ENCODE data around the gene SCTR.

The SCTR gene

GRCh38 chr2:119486196-119486827 is 38.0 kb downstream of the SCTR start:
- H3K4me3 ChIP-seq (ENCODE audit: low read depth, low read length): no peak overlapping the region
- DNase-seq (ENCODE audit: low read depth): no peak
- TF ChIP-seq CTCF (IDR thresholded peaks at IDR 0.05; ENCODE audit: low read depth, low read length, missing control alignments): no peak

GRCh38 chr2:119485336-119486110 is 38.8 kb downstream of the SCTR start:
- no peak for TF ChIP-seq CTCF (IDR thresholded peaks at IDR 0.05; ENCODE audit: low read depth, low read length, missing control alignments)
- no peak for DNase-seq (ENCODE audit: low read depth)
- no peak overlapping the region for H3K4me3 ChIP-seq (ENCODE audit: low read depth, low read length)

GRCh38 chr2:119484834-119485233 is 39.4 kb downstream of the SCTR start:
- no peak for DNase-seq (ENCODE audit: low read depth)
- TF ChIP-seq CTCF (IDR thresholded peaks at IDR 0.05; ENCODE audit: low read depth, low read length, missing control alignments): no peak
- no peak overlapping the region for H3K4me3 ChIP-seq (ENCODE audit: low read depth, low read length)

- DNase-seq (ENCODE audit: low read depth): no peak
- no peak overlapping the region for H3K4me3 ChIP-seq (ENCODE audit: low read depth, low read length)
- TF ChIP-seq CTCF (IDR thresholded peaks at IDR 0.05; ENCODE audit: low read depth, low read length, missing control alignments): no peak
Measured at GRCh38 chr2:119483896-119484718, 40.2 kb downstream of the SCTR start.

- no peak overlapping the region for H3K4me3 ChIP-seq (ENCODE audit: low read depth, low read length)
- no peak for DNase-seq (ENCODE audit: low read depth)
- no peak for TF ChIP-seq CTCF (IDR thresholded peaks at IDR 0.05; ENCODE audit: low read depth, low read length, missing control alignments)
Measured at GRCh38 chr2:119483395-119483753, 40.9 kb downstream of the SCTR start.

- TF ChIP-seq CTCF (IDR thresholded peaks at IDR 0.05; ENCODE audit: low read depth, low read length, missing control alignments): no peak
- DNase-seq (ENCODE audit: low read depth): no peak
Measured at GRCh38 chr2:119482481-119483394, 41.5 kb downstream of the SCTR start.

More at GRCh38 chr2:119482481-119483394, 41.5 kb downstream of the SCTR start:
- no peak overlapping the region for H3K4me3 ChIP-seq (ENCODE audit: low read depth, low read length)

Data from GM12864 (cell line).